Measurements from ENCODE around the gene TENM4.

DNA sequence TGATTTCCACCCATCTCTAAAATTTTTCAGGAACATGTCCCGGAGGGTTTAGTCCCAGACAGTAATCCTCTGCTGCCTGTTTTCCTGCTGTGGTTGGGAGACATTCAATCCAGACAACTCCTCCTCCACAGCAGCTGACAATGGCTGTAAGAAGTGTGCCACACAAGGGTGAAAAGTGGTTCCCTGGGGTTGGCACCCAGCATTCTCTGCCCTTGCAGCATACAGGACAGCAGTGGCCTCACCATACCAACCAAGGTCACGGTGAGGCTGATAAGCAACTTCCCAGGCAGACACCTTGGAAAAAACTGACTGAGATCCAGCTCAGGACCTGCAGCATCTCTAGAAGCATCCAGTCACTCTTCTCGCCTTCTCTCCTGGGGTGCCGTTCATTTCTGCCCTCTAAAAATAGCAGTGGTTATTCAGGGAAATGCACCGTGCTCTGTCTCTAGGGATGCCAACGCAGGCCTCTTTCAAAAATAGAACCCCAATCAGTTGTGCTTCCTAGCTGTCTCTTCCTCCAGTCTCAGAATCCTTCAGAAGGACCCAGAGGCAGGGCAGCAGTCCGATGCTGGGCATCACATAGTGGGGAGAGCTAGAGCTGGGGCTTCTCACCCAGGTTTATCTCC, 241.0 kb downstream of the TENM4 start:
- TF ChIP-seq, protein P1, sequence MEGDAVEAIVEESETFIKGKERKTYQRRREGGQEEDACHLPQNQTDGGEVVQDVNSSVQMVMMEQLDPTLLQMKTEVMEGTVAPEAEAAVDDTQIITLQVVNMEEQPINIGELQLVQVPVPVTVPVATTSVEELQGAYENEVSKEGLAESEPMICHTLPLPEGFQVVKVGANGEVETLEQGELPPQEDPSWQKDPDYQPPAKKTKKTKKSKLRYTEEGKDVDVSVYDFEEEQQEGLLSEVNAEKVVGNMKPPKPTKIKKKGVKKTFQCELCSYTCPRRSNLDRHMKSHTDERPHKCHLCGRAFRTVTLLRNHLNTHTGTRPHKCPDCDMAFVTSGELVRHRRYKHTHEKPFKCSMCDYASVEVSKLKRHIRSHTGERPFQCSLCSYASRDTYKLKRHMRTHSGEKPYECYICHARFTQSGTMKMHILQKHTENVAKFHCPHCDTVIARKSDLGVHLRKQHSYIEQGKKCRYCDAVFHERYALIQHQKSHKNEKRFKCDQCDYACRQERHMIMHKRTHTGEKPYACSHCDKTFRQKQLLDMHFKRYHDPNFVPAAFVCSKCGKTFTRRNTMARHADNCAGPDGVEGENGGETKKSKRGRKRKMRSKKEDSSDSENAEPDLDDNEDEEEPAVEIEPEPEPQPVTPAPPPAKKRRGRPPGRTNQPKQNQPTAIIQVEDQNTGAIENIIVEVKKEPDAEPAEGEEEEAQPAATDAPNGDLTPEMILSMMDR (IDR thresholded peaks at IDR 0.05) = no peak
- TF ChIP-seq POLR2A (IDR thresholded peaks at IDR 0.05) = no peak
